Measurements from ENCODE around the gene ESPL1.

The ESPL1 gene

GRCh38 chr12:53226815-53227214 lies 41.3 kb upstream of the ESPL1 start:
- TF ChIP-seq CTCF (IDR thresholded peaks at IDR 0.05) = no peak
- no peaks in the 10 kb centered on the region for H3K9me3 ChIP-seq (ENCODE audit: control insufficient read depth, low read length)
- H3K4me1 ChIP-seq = peaks cover 16% of the 10 kb centered on the region
- H3K4me2 ChIP-seq (ENCODE audit: low read length) = no peak overlapping the region
- H2AFZ ChIP-seq = no peak overlapping the region
- no peak overlapping the region for H3K9ac ChIP-seq
- no peaks in the 10 kb centered on the region for H3K27me3 ChIP-seq (ENCODE audit: control insufficient read depth, insufficient read depth, low read length)
- no peak overlapping the region for H3K4me3 ChIP-seq (ENCODE audit: low read depth, low read length)
- H3K36me3 ChIP-seq (ENCODE audit: control insufficient read depth, insufficient read depth, low read length) = no peaks in the 10 kb centered on the region
- H3K27ac ChIP-seq = no peak overlapping the region
- H3K79me2 ChIP-seq = no peaks in the 10 kb centered on the region

GRCh38 chr12:53227341-53227740 lies 40.8 kb upstream of the ESPL1 start:
- no peak for TF ChIP-seq CTCF (IDR thresholded peaks at IDR 0.05)
- H3K79me2 ChIP-seq = no peaks in the 10 kb centered on the region
- no peaks in the 10 kb centered on the region for H3K36me3 ChIP-seq (ENCODE audit: control insufficient read depth, insufficient read depth, low read length)
- H3K27ac ChIP-seq = no peak overlapping the region
- H3K9ac ChIP-seq = no peak overlapping the region
- H2AFZ ChIP-seq = no peak overlapping the region
- no peak overlapping the region for H3K4me2 ChIP-seq (ENCODE audit: low read length)
- no peaks in the 10 kb centered on the region for H3K9me3 ChIP-seq (ENCODE audit: control insufficient read depth, low read length)
- peaks cover 11% of the 10 kb centered on the region for H3K4me1 ChIP-seq
- no peaks in the 10 kb centered on the region for H3K27me3 ChIP-seq (ENCODE audit: control insufficient read depth, insufficient read depth, low read length)
- no peak overlapping the region for H3K4me3 ChIP-seq (ENCODE audit: low read depth, low read length)

- H2AFZ ChIP-seq = no peak overlapping the region
- no peak overlapping the region for H3K27ac ChIP-seq
Observed at GRCh38 chr12:53227836-53228235, 40.3 kb upstream of the ESPL1 start.

GRCh38 chr12:53229454-53229853 lies 38.6 kb upstream of the ESPL1 start:
- H3K4me1 ChIP-seq = peaks cover 17% of the 10 kb centered on the region
- no peaks in the 10 kb centered on the region for H3K79me2 ChIP-seq
- no peak for TF ChIP-seq CTCF (IDR thresholded peaks at IDR 0.05)
- H3K36me3 ChIP-seq (ENCODE audit: control insufficient read depth, insufficient read depth, low read length) = no peaks in the 10 kb centered on the region
- H3K27ac ChIP-seq = no peak overlapping the region
- H3K4me3 ChIP-seq (ENCODE audit: low read depth, low read length) = no peak overlapping the region
- no peak overlapping the region for H2AFZ ChIP-seq
- H3K9ac ChIP-seq = no peak overlapping the region
- H3K4me2 ChIP-seq (ENCODE audit: low read length) = no peak overlapping the region
- H3K27me3 ChIP-seq (ENCODE audit: control insufficient read depth, insufficient read depth, low read length) = no peaks in the 10 kb centered on the region
- H3K9me3 ChIP-seq (ENCODE audit: control insufficient read depth, low read length) = no peaks in the 10 kb centered on the region

More at GRCh38 chr12:53227836-53228235, 40.3 kb upstream of the ESPL1 start:
- no peaks in the 10 kb centered on the region for H3K27me3 ChIP-seq (ENCODE audit: control insufficient read depth, insufficient read depth, low read length)
- no peaks in the 10 kb centered on the region for H3K36me3 ChIP-seq (ENCODE audit: control insufficient read depth, insufficient read depth, low read length)
- no peak overlapping the region for H3K4me2 ChIP-seq (ENCODE audit: low read length)
- H3K79me2 ChIP-seq = no peaks in the 10 kb centered on the region
- H3K9me3 ChIP-seq (ENCODE audit: control insufficient read depth, low read length) = no peaks in the 10 kb centered on the region
- H3K4me1 ChIP-seq = peaks cover 15% of the 10 kb centered on the region
- H3K4me3 ChIP-seq (ENCODE audit: low read depth, low read length) = no peak overlapping the region
- TF ChIP-seq CTCF (IDR thresholded peaks at IDR 0.05) = no peak
- H3K9ac ChIP-seq = no peak overlapping the region

GRCh38 chr12:53230108-53230845 lies 37.8 kb upstream of the ESPL1 start:
- H3K36me3 ChIP-seq (ENCODE audit: control insufficient read depth, insufficient read depth, low read length) = no peaks in the 10 kb centered on the region
- no peak overlapping the region for H3K4me3 ChIP-seq (ENCODE audit: low read depth, low read length)
- peaks cover 17% of the 10 kb centered on the region for H3K4me1 ChIP-seq
- no peak for TF ChIP-seq CTCF (IDR thresholded peaks at IDR 0.05)
- H3K27me3 ChIP-seq (ENCODE audit: control insufficient read depth, insufficient read depth, low read length) = no peaks in the 10 kb centered on the region
- H3K27ac ChIP-seq = no peak overlapping the region
- no peak overlapping the region for H3K4me2 ChIP-seq (ENCODE audit: low read length)
- no peak overlapping the region for H2AFZ ChIP-seq
- no peak overlapping the region for H3K9ac ChIP-seq
- no peaks in the 10 kb centered on the region for H3K9me3 ChIP-seq (ENCODE audit: control insufficient read depth, low read length)
- H3K79me2 ChIP-seq = no peaks in the 10 kb centered on the region

Data from parathyroid adenoma (tissue), 2 donors.